A673 (cell line): ENCODE results near the gene MDN1. TPM values are rescaled to one million over a fixed set of nuclear protein-coding genes. Genes with fewer than 3 reads are reported as not detected.

Experiments used
- BruUV-seq: library from RNA; stranded (reverse); fragments of 400-500 nt; replicated peaks from 2 replicates; lab custom pipeline; 2021; lab: Mats Ljungman, UMichigan
- CTCF ChIA-PET: fragments of 300-600 bp; sonication (Branson Sonifier 250); formaldehyde crosslinking; loops from one replicate; lab custom pipeline; 2022; ENCODE audit warnings: antibody characterized with exemption; lab: Charles Lee
- POLR2A ChIA-PET: fragments of 300-600 bp; sonication (Branson Sonifier 250); formaldehyde crosslinking; loops from one replicate; lab custom pipeline; 2022; ENCODE audit warnings: antibody characterized with exemption; ENCODE audit not compliant: low non-redundant PET; lab: Charles Lee
- DNase-seq: peaks from one replicate; pipeline ENCODE4 v3.0.0-alpha.2; 2015; ENCODE audit warnings: low spot score
- H3K27ac ChIP-seq: fragments of 200-600 bp; sonication (generic); 2 replicates; pipeline ENCODE4 v1.5.1; 2016; ENCODE audit warnings: mixed run types, low read depth, mild to moderate bottlenecking, mixed read lengths, antibody characterized with exemption, low read length; ENCODE audit not compliant: poor library complexity, severe bottlenecking
- H3K27me3 ChIP-seq: fragments of 200-600 bp; sonication (generic); replicated peaks from 2 replicates; pipeline ENCODE4 v1.6.1; 2017; ENCODE audit warnings: mixed run types, low read depth, mild to moderate bottlenecking, mixed read lengths, antibody characterized with exemption, low read length; ENCODE audit not compliant: insufficient read depth, poor library complexity
- H3K36me3 ChIP-seq: fragments of 200-600 bp; sonication (generic); 2 replicates; pipeline ENCODE4 v1.6.1; 2016; ENCODE audit warnings: mixed run types, mild to moderate bottlenecking, mixed read lengths, antibody characterized with exemption, low read length; ENCODE audit not compliant: insufficient read depth, poor library complexity, severe bottlenecking
- H3K4me1 ChIP-seq: fragments of 200-600 bp; sonication (generic); 2 replicates; pipeline ENCODE4 v1.6.1; 2017; ENCODE audit warnings: mixed run types, mild to moderate bottlenecking, mixed read lengths, antibody characterized with exemption, low read length; ENCODE audit not compliant: insufficient read depth, poor library complexity, severe bottlenecking
- H3K4me3 ChIP-seq: fragments of 200-600 bp; sonication (generic); 2 replicates; pipeline ENCODE4 v1.5.1; 2016; ENCODE audit warnings: low read depth, mixed run types, mild to moderate bottlenecking, mixed read lengths, low read length; ENCODE audit not compliant: poor library complexity, severe bottlenecking
- H3K9me3 ChIP-seq: fragments of 200-600 bp; sonication (generic); 2 replicates; pipeline ENCODE4 v1.6.1; 2016; ENCODE audit warnings: mixed run types, low read depth, mild to moderate bottlenecking, mixed read lengths, antibody characterized with exemption, low read length; ENCODE audit not compliant: poor library complexity, severe bottlenecking
- CTCF ChIP-seq: fragments of 300-800, 200-600 bp; sonication (generic); conservative IDR thresholded peaks from 2 replicates; pipeline ENCODE4 v1.5.1; 2017; ENCODE audit warnings: low read depth, mild to moderate bottlenecking, antibody characterized with exemption, low read length, moderate library complexity, mixed read lengths
- EZH2 ChIP-seq: fragments of 200-600 bp; sonication (generic); IDR thresholded peaks from 2 replicates; pipeline ENCODE4 v1.6.1; 2017; ENCODE audit warnings: borderline replicate concordance, low read depth, mild to moderate bottlenecking, mixed read lengths, antibody characterized with exemption, low read length; ENCODE audit not compliant: poor library complexity, severe bottlenecking
- intact Hi-C: fragments of 100-400 bp; cut with micrococcal nuclease; formaldehyde crosslinking; loops from one replicate; pipeline ENCODE4 v1.10.0; 2022; ENCODE audit not compliant: unreplicated experiment
- total RNA-seq: library from RNA; stranded (reverse); gene quantifications from 2 replicates; pipeline ENCODE4 v1.2.3, GENCODE V29; 2021

The MDN1 gene
- total RNA-seq, 1 experiment from 2014 or later: 64.4 TPM

GRCh38 chr6:89750338-89750737 lies 69.3 kb downstream of the MDN1 start:
- no peaks in the 10 kb centered on the region for H3K9me3 ChIP-seq
- no peak for DNase-seq
- no peaks in the 10 kb centered on the region for H3K27me3 ChIP-seq
- H3K36me3 ChIP-seq: peaks cover 79% of the 10 kb centered on the region
- intact Hi-C loops: no loop called here
- H3K4me1 ChIP-seq: no peaks in the 10 kb centered on the region
- no TSS peak for BruUV-seq
- POLR2A ChIA-PET: no interaction called here
- H3K27ac ChIP-seq: no peak overlapping the region
- no peak overlapping the region for H3K4me3 ChIP-seq
- TF ChIP-seq CTCF (no peak), EZH2 (no peak)
- CTCF ChIA-PET: no interaction called here

- Histone ChIP-seq H3K36me3 (peaks cover 78% of the 10 kb centered on the region), H3K4me3 (no peak overlapping the region), H3K27ac (no peak overlapping the region), H3K27me3 (no peaks in the 10 kb centered on the region), H3K4me1 (no peaks in the 10 kb centered on the region), H3K9me3 (no peaks in the 10 kb centered on the region)
- intact Hi-C loops: no loop called here
- no peak for DNase-seq
- POLR2A ChIA-PET: no interaction called here
- no peak for TF ChIP-seq CTCF
- TF ChIP-seq EZH2: no peak
- CTCF ChIA-PET: no interaction called here
- no TSS peak for BruUV-seq
Observed at GRCh38 chr6:89749918-89750317, 69.7 kb downstream of the MDN1 start.

- Histone ChIP-seq H3K4me3 (no peak overlapping the region), H3K27me3 (no peaks in the 10 kb centered on the region), H3K27ac (no peak overlapping the region), H3K9me3 (no peaks in the 10 kb centered on the region), H3K36me3 (peaks cover 72% of the 10 kb centered on the region), H3K4me1 (no peaks in the 10 kb centered on the region)
- POLR2A ChIA-PET: no interaction called here
- TF ChIP-seq EZH2: no peak
- TF ChIP-seq CTCF: no peak
- BruUV-seq: no TSS peak
- DNase-seq: no peak
- CTCF ChIA-PET: no interaction called here
- intact Hi-C loops: no loop called here
Observed at GRCh38 chr6:89745716-89746115, 73.9 kb downstream of the MDN1 start.
